ENCODE measurements around the gene NOS1AP. TPM values are rescaled to one million over a fixed set of nuclear protein-coding genes. Genes with fewer than 3 reads are reported as not detected.

The NOS1AP gene
- total RNA-seq, 1 experiment from 2014 or later = 5.3 TPM

GRCh38 chr1:162021124-162021523 lies 48.4 kb upstream of the NOS1AP start:
- Histone ChIP-seq H3K79me2 (ENCODE audit: insufficient read depth, low read length) (no peaks in the 10 kb centered on the region), H3K27ac (ENCODE audit: low read depth, low read length) (no peak overlapping the region), H3K4me2 (ENCODE audit: low read length) (no peak overlapping the region), H2AFZ (ENCODE audit: low read depth, low read length, poor library complexity, severe bottlenecking) (no peak overlapping the region), H3K4me1 (ENCODE audit: control insufficient read depth in 1 of 2, insufficient read depth in 2 of 2, low read length in 2 of 2) (peaks cover 9 to 17% of the 10 kb centered on the region in 2 experiments), H3K27me3 (ENCODE audit: insufficient read depth, low read length) (no peaks in the 10 kb centered on the region), H3K36me3 (ENCODE audit: control insufficient read depth in 1 of 2, insufficient read depth in 2 of 2, low read length in 2 of 2) (no peaks in the 10 kb centered on the region), H3K9me3 (ENCODE audit: control insufficient read depth in 1 of 2, insufficient read depth in 1 of 2, low read depth in 1 of 2, low read length in 2 of 2) (no peaks in the 10 kb centered on the region), H3K9me2 (ENCODE audit: insufficient read depth) (no peaks in the 10 kb centered on the region), H4K20me1 (ENCODE audit: insufficient read depth) (no peaks in the 10 kb centered on the region), H3K4me3 (replicated peaks in 1 of 2; ENCODE audit: low read depth in 1 of 2, low read length in 2 of 2) (no peak overlapping the region), H3K9ac (ENCODE audit: low read length) (no peak overlapping the region)
- TF ChIP-seq TCF7L2 (IDR thresholded peaks at IDR 0.05; ENCODE audit: borderline replicate concordance, extremely low read depth, insufficient read depth, insufficient read length) = no peak
- TF ChIP-seq POLR2A (IDR thresholded peaks at IDR 0.05; ENCODE audit: borderline replicate concordance, extremely low read depth, insufficient read depth, insufficient read length) = no peak
- no peak for TF ChIP-seq MAX (IDR thresholded peaks at IDR 0.05)
- no peak for TF ChIP-seq ATF3 (IDR thresholded peaks at IDR 0.05)
- no peak for TF ChIP-seq RAD21 (IDR thresholded peaks at IDR 0.05; ENCODE audit: low read depth)
- no peak for TF ChIP-seq ZFX (IDR thresholded peaks at IDR 0.05)
- TF ChIP-seq ZNF274 (IDR thresholded peaks at IDR 0.05; ENCODE audit: low read depth, low read length) = no peak
- TF ChIP-seq CEBPB (IDR thresholded peaks at IDR 0.05; ENCODE audit: low read depth) = no peak
- TF ChIP-seq CTCF (IDR thresholded peaks at IDR 0.05 in 2 of 3, conservative IDR thresholded peaks at IDR 0.05 in 1 of 3; ENCODE audit: borderline replicate concordance in 1 of 3, insufficient read depth in 1 of 3, low read depth in 2 of 3, low read length in 2 of 3) = no peak
- TF ChIP-seq EZH2 (IDR thresholded peaks at IDR 0.05) = no peak
- TF ChIP-seq REST (IDR thresholded peaks at IDR 0.05; ENCODE audit: low read depth) = no peak
- no peak for TF ChIP-seq EZH2phosphoT487 (IDR thresholded peaks at IDR 0.05; ENCODE audit: borderline replicate concordance)
- TF ChIP-seq YY1 (IDR thresholded peaks at IDR 0.05; ENCODE audit: extremely low read depth, insufficient replicate concordance, low read depth, low read length) = no peak
- no peak for TF ChIP-seq JUND (IDR thresholded peaks at IDR 0.05)
- no peak for TF ChIP-seq CBX3 (IDR thresholded peaks at IDR 0.05; ENCODE audit: low read depth)
- no peak for TF ChIP-seq SRF (IDR thresholded peaks at IDR 0.05; ENCODE audit: low read depth)
- TF ChIP-seq SP1 (IDR thresholded peaks at IDR 0.05; ENCODE audit: low read depth) = no peak
- no peak for TF ChIP-seq ELF1 (IDR thresholded peaks at IDR 0.05; ENCODE audit: borderline replicate concordance, low read depth)
- TF ChIP-seq EGR1 (IDR thresholded peaks at IDR 0.05; ENCODE audit: low read depth) = no peak
- no peak for ATAC-seq
- no peak for DNase-seq (ENCODE audit: low read depth, low spot score)
- no TSS peak for BruUV-seq (replicated peaks)
- POLR2A ChIA-PET = no interaction called here
- CTCF ChIA-PET = no interaction called here
- RAD21 ChIA-PET (ENCODE audit: low non-redundant PET in 1 of 2, low total read pairs in 2 of 2, uncharacterized antibody in 2 of 2, unreplicated experiment in 2 of 2) = no interaction called here
- intact Hi-C loops (cut with micrococcal nuclease) = no loop called here
